Keratinocyte (primary cell): ENCODE measurements around the gene DPYSL4. TPM values are rescaled to one million over a fixed set of nuclear protein-coding genes. Genes with fewer than 3 reads are reported as not detected.

Source experiments
- DNase-seq: peaks from one replicate; pipeline ENCODE4 v3.0.0-alpha.2; 2011; ENCODE audit warnings: low read depth, missing footprints, low spot score
- FAIRE-seq: peaks from 2 replicates; lab custom pipeline; 2011; peaks lifted over from hg19 to GRCh38; lab: Jason Lieb, UNC
- H2AFZ ChIP-seq: 2 replicates; pipeline ENCODE4 v1.6.0; 2012; ENCODE audit warnings: low read length, control low read depth, inconsistent platforms; ENCODE audit not compliant: control insufficient read depth
- H3K27ac ChIP-seq: 2 replicates; pipeline ENCODE4 v1.5.1; 2011; ENCODE audit warnings: low read length; ENCODE audit not compliant: control insufficient read depth, insufficient read depth
- H3K27me3 ChIP-seq: 3 replicates; pipeline ENCODE4 v1.6.0; 2011; ENCODE audit warnings: low read length; ENCODE audit not compliant: control insufficient read depth, insufficient read depth; ENCODE audit errors: extremely low read depth
- H3K36me3 ChIP-seq, 2 experiments: 2 replicates in 1 of 2; 3 replicates in 1 of 2; pipeline ENCODE4 v1.5.1; 2011; ENCODE audit warnings: low read length in 2 of 2, mild to moderate bottlenecking in 1 of 2; ENCODE audit not compliant: control insufficient read depth in 2 of 2, insufficient read depth in 2 of 2; ENCODE audit errors: extremely low read depth in 1 of 2
- H3K4me1 ChIP-seq: 3 replicates; pipeline ENCODE4 v1.5.1; 2011; ENCODE audit warnings: low read length; ENCODE audit not compliant: control insufficient read depth, insufficient read depth; ENCODE audit errors: extremely low read depth
- H3K4me2 ChIP-seq: 3 replicates; pipeline ENCODE4 v1.6.0; 2011; ENCODE audit warnings: low read depth, low read length; ENCODE audit not compliant: control insufficient read depth, insufficient read depth; ENCODE audit errors: extremely low read depth
- H3K4me3 ChIP-seq, 3 experiments: fragments of 200-600 bp in 1 of 3; sonication (generic) in 1 of 3; 2 replicates in 2 of 3; 3 replicates in 1 of 3; pipeline ENCODE4 v1.5.1; 2011 to 2016; ENCODE audit warnings: low read length in 3 of 3, mild to moderate bottlenecking in 3 of 3, control low read depth in 2 of 3, inconsistent platforms in 1 of 3, low read depth in 1 of 3, mixed read lengths in 1 of 3, mixed run types in 1 of 3, moderate library complexity in 1 of 3; ENCODE audit not compliant: control insufficient read depth in 2 of 3, insufficient read depth in 2 of 3; ENCODE audit errors: extremely low read depth in 1 of 3
- H3K79me2 ChIP-seq: 2 replicates; pipeline ENCODE4 v1.6.0; 2012; ENCODE audit warnings: low read length; ENCODE audit not compliant: control insufficient read depth, insufficient read depth
- H3K9ac ChIP-seq: 3 replicates; pipeline ENCODE4 v1.6.0; 2011; ENCODE audit warnings: low read length; ENCODE audit not compliant: control insufficient read depth, insufficient read depth; ENCODE audit errors: extremely low read depth
- H3K9me1 ChIP-seq: 3 replicates; pipeline ENCODE4 v1.6.0; 2011; ENCODE audit warnings: low read length; ENCODE audit not compliant: control insufficient read depth, insufficient read depth; ENCODE audit errors: extremely low read depth
- H3K9me3 ChIP-seq: 2 replicates; pipeline ENCODE4 v1.5.1; 2012; ENCODE audit warnings: low read depth, low read length; ENCODE audit not compliant: control insufficient read depth
- H4K20me1 ChIP-seq: 3 replicates; pipeline ENCODE4 v1.6.0; 2011; ENCODE audit warnings: low read length; ENCODE audit not compliant: control insufficient read depth, insufficient read depth; ENCODE audit errors: extremely low read depth
- CTCF ChIP-seq, 3 experiments: IDR thresholded peaks in 1 of 3; conservative IDR thresholded peaks in 1 of 3; optimal IDR thresholded peaks in 1 of 3; 2 replicates in 2 of 3; 3 replicates in 1 of 3; pipeline versions ENCODE3 to v1.5.1; 2011; ENCODE audit warnings: low read length in 3 of 3, mild to moderate bottlenecking in 3 of 3, moderate library complexity in 2 of 3, control low read depth in 1 of 3, inconsistent platforms in 1 of 3; ENCODE audit not compliant: insufficient read depth in 2 of 3; ENCODE audit errors: extremely low read depth in 1 of 3
- EZH2 ChIP-seq: IDR thresholded peaks from one replicate; pipeline ENCODE4 v1.6.1; 2012; ENCODE audit warnings: inconsistent platforms, mild to moderate bottlenecking, low read length, moderate library complexity
- dilution Hi-C: fragments of 300-500 bp; cut with MboI; formaldehyde crosslinking; loops from one replicate; pipeline ENCODE4 v1.7.0; 2020; ENCODE audit warnings: low sequenced_read_pairs; ENCODE audit not compliant: extremely low pct_ligation_motif_present
- polyA plus RNA-seq, 5 experiments: library from polyadenylated mRNA; depleted of rRNA in 3 of 5; stranded (reverse) in 3 of 5; stranded (forward) in 1 of 5; unstranded in 1 of 5; fragments of >200 nt; gene quantifications; 1 replicate in 1 of 5; 2 replicates in 3 of 5; 3 replicates in 1 of 5; pipeline versions ENCODE4 v1.2.1 to v1.2.3, GENCODE V29; 2011 to 2012; ENCODE audit warnings: missing spikeins in 2 of 5, low read depth in 1 of 5, low replicate concordance in 1 of 5

Gene DPYSL4
- polyA plus RNA-seq, 1 donor (not counting 4 experiments of a cell fraction or from before 2014, with no cell fraction given) = 7.4 TPM

DNA sequence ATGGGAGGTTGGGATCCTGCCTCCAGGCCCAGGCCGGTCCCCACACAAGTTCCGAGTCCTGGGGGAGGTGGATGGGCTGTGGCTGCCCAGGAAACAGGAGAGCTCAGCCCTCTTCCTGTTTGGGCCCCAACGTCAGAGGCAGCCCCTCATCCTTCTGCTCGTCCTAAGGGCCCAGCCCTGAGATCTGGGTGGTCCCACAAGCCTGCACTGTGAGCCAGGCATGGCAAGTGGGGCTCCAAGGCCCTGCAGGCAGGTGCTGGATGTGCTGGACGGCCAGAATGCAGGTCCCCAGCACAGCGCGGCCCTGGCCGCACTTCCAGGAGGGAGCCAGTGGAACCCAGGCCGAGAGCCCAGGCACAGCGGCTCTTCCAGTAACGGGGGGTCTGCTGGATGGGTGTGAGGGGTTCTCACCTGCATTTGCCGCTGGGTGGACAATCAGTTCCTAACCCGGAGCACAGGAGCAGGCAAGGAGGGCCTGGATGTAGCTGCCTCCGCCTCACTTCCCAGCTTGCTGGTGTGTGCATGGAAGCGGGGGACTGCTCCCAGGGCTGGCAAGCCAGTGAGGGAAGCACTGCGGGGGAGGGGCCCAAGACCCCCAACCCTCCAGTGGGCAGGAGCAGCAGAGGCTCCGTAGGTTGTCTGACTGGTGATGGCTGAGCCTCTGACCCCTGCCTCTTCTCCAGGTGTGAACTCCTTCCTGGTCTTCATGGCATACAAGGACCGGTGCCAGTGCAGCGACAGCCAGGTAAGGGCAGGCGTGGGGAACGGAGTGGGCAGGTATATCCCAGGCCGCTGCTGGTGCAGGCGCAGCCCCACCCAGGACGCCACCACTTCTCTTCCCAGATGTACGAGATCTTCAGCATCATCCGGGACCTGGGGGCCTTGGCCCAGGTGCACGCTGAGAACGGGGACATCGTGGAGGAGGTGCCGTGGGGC is 9.7 kb downstream of the DPYSL4 start:
- H4K20me1 ChIP-seq = peaks cover 4% of the 10 kb centered on the region
- H3K27me3 ChIP-seq = no peaks in the 10 kb centered on the region
- H2AFZ ChIP-seq = no peak overlapping the region
- no peak overlapping the region for H3K4me3 ChIP-seq
- dilution Hi-C loops = no loop called here
- no peaks in the 10 kb centered on the region for H3K4me1 ChIP-seq
- H3K27ac ChIP-seq = no peak overlapping the region
- no peaks in the 10 kb centered on the region for H3K36me3 ChIP-seq
- H3K4me2 ChIP-seq = no peak overlapping the region
- DNase-seq (no peak), FAIRE-seq (no peak)
- H3K79me2 ChIP-seq = no peaks in the 10 kb centered on the region
- no peaks in the 10 kb centered on the region for H3K9me3 ChIP-seq
- no peaks in the 10 kb centered on the region for H3K9me1 ChIP-seq
- H3K9ac ChIP-seq = no peak overlapping the region
- TF ChIP-seq EZH2 (no peak), CTCF (optimal IDR thresholded peaks at IDR 0.05 in 1 of 3, IDR thresholded peaks at IDR 0.05 in 1 of 3, conservative IDR thresholded peaks at IDR 0.05 in 1 of 3; ENCODE audit: extremely low read depth in 1 of 3, insufficient read depth in 2 of 3, low read length in 3 of 3) (no peak)

DNA sequence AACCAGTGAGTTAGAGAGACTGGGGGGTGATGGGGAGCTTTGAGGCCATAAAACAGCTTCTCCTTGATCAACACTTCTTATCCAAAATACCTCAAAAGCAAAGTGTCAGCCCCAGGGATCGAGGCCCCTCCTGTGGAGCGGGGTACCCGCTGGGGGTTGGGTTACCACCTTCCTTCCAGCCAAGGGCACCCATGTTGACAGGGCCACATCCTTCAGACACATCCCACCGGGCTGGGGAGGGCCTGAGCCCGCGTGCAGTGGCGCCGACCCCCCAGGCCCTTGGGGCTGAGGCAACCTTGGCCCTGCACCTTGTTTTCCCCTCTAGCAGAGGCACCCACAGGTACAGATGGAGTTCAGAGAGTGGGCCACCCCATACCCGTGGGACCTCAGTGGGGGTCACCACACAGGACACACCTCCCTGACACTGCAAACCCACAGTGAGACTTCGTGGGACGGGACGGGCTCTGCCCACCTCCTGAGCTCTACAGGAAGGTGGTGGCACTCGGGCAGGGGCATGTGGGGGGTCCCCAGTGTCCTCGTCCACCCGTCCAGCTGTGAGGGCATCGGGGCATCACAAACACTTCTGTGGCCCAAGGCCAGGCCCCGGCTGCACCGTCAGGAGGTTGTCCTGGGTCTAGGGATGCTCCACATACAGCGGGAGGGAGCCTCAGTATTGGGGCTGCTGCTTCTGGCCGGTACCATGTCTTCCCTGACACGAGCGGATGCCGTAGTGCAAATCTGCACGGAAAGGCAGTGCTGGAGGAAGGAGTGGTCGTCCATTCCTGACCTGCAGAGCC is 10.7 kb downstream of the DPYSL4 start:
- no peaks in the 10 kb centered on the region for H3K79me2 ChIP-seq
- H4K20me1 ChIP-seq = peaks cover 4% of the 10 kb centered on the region
- H3K9me3 ChIP-seq = no peaks in the 10 kb centered on the region
- no peaks in the 10 kb centered on the region for H3K9me1 ChIP-seq
- no peaks in the 10 kb centered on the region for H3K4me1 ChIP-seq
- H3K4me2 ChIP-seq = no peak overlapping the region
- no peaks in the 10 kb centered on the region for H3K27me3 ChIP-seq
- no peaks in the 10 kb centered on the region for H3K36me3 ChIP-seq
- dilution Hi-C loops = no loop called here
- no peak overlapping the region for H3K4me3 ChIP-seq
- no peak overlapping the region for H3K9ac ChIP-seq
- no peak for TF ChIP-seq CTCF (optimal IDR thresholded peaks at IDR 0.05 in 1 of 3, IDR thresholded peaks at IDR 0.05 in 1 of 3, conservative IDR thresholded peaks at IDR 0.05 in 1 of 3; ENCODE audit: extremely low read depth in 1 of 3, insufficient read depth in 2 of 3, low read length in 3 of 3)
- TF ChIP-seq EZH2 = no peak
- H3K27ac ChIP-seq = no peak overlapping the region
- H2AFZ ChIP-seq = no peak overlapping the region
- no peak for DNase-seq
- FAIRE-seq = no peak
